Lower leg skin (tissue), 3 donors: ENCODE measurements around the gene CRHBP.

Experiments
- CTCF ChIP-seq, 3 donors: fragments of 450-650 bp; IDR thresholded peaks; one replicate each; pipeline ENCODE4 v1.5.1; 2016; ENCODE audit warnings: antibody characterized with exemption in 3 of 3, mild to moderate bottlenecking in 3 of 3, moderate library complexity in 2 of 3
- POLR2A ChIP-seq, 2 donors: fragments of 450-650 bp; IDR thresholded peaks; one replicate each; pipeline ENCODE4 v1.6.1; 2016 to 2017; ENCODE audit warnings: antibody characterized with exemption in 2 of 2, mild to moderate bottlenecking in 1 of 2, moderate library complexity in 1 of 2

- no peak for TF ChIP-seq CTCF (IDR thresholded peaks at IDR 0.05)
- no peak for TF ChIP-seq POLR2A (IDR thresholded peaks at IDR 0.05)
Measured at GRCh38 chr5:77012601-77013000, 59.8 kb downstream of the CRHBP start.
